GM03348 (cell line): ENCODE results near the gene ARAP1.

Source experiments
- DNase-seq: peaks from one replicate; pipeline ENCODE4 v3.0.0; 2012; ENCODE audit warnings: low spot score

The ARAP1 gene

GRCh38 chr11:72724851-72725723 lies 27.1 kb downstream of the ARAP1 start:
- peak; percentile 85 for DNase-seq

GRCh38 chr11:72724021-72724551 lies 28.1 kb downstream of the ARAP1 start:
- DNase-seq: no peak

GRCh38 chr11:72723508-72723907 lies 28.7 kb downstream of the ARAP1 start:
- DNase-seq: no peak

GRCh38 chr11:72722050-72722748 lies 30.0 kb downstream of the ARAP1 start:
- peak; percentile 97 for DNase-seq

GRCh38 chr11:72721689-72722049 lies 30.5 kb downstream of the ARAP1 start:
- DNase-seq: peak; percentile 54

- DNase-seq: no peak
These were observed 30.9 kb downstream of the ARAP1 start for GRCh38 chr11:72721276-72721675.

- no peak for DNase-seq
These were observed 31.4 kb downstream of the ARAP1 start for GRCh38 chr11:72720784-72721183.

- DNase-seq: no peak
These were observed 32.2 kb downstream of the ARAP1 start for GRCh38 chr11:72720047-72720446.

GRCh38 chr11:72719551-72719950 lies 32.7 kb downstream of the ARAP1 start:
- DNase-seq: no peak

GRCh38 chr11:72719144-72719543 lies 33.1 kb downstream of the ARAP1 start:
- DNase-seq: no peak

GRCh38 chr11:72718101-72718501 lies 34.1 kb downstream of the ARAP1 start:
- no peak for DNase-seq

- DNase-seq: no peak
These were observed 35.3 kb downstream of the ARAP1 start for GRCh38 chr11:72716788-72717435.

- no peak for DNase-seq
These were observed 35.9 kb downstream of the ARAP1 start for GRCh38 chr11:72716290-72716689.

GRCh38 chr11:72712841-72713240 lies 39.4 kb downstream of the ARAP1 start:
- DNase-seq: no peak

GRCh38 chr11:72712168-72712751 lies 39.9 kb downstream of the ARAP1 start:
- no peak for DNase-seq

GRCh38 chr11:72711141-72711540 lies 41.1 kb downstream of the ARAP1 start:
- DNase-seq: no peak

- no peak for DNase-seq
These were observed 41.9 kb downstream of the ARAP1 start for GRCh38 chr11:72710278-72710677.

GRCh38 chr11:72709478-72710238 lies 42.5 kb downstream of the ARAP1 start:
- DNase-seq: no peak

- DNase-seq: no peak
These were observed 45.2 kb downstream of the ARAP1 start for GRCh38 chr11:72707032-72707431.

GRCh38 chr11:72706579-72706978 lies 45.6 kb downstream of the ARAP1 start:
- DNase-seq: no peak
